SU-DHL-6 (cell line): Measurements from ENCODE around the gene BUD13.

Experiments used
- EZH2phosphoT487 ChIP-seq: fragments of 200-600 bp; sonication (generic), shearing (Covaris generic); conservative IDR thresholded peaks from 2 replicates; pipeline ENCODE4 v1.6.1; 2018; ENCODE audit warnings: mild to moderate bottlenecking, antibody characterized with exemption, low read length, moderate library complexity, mixed read lengths
- TF ChIP-seq, protein P1 (sequence below): fragments of 200-600 bp; sonication (generic); IDR thresholded peaks from one replicate; pipeline ENCODE4 v1.5.1; 2017; ENCODE audit warnings: antibody characterized with exemption, mild to moderate bottlenecking, low read length, moderate library complexity; ENCODE audit not compliant: insufficient read depth, poor library complexity, severe bottlenecking

DNA sequence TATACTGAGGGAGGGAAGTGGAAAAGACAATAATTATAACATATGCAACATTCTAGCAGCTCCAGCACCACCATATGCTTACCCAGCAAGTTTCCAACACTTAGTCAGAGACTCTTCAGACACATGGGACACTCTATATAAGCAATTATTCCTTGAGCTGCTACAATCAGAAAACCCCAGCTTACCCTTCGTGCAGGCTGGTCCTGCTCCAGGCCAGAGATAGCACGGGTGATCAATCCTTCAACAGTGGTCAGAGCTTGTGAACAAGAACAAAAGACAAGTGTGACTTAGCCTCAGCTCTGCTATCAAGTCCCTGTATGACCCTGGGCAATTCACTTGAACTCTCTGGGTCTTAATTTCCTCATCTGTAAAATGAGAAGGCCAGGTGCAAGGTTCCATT, 13.5 kb upstream of the BUD13 start:
- TF ChIP-seq, protein P1, sequence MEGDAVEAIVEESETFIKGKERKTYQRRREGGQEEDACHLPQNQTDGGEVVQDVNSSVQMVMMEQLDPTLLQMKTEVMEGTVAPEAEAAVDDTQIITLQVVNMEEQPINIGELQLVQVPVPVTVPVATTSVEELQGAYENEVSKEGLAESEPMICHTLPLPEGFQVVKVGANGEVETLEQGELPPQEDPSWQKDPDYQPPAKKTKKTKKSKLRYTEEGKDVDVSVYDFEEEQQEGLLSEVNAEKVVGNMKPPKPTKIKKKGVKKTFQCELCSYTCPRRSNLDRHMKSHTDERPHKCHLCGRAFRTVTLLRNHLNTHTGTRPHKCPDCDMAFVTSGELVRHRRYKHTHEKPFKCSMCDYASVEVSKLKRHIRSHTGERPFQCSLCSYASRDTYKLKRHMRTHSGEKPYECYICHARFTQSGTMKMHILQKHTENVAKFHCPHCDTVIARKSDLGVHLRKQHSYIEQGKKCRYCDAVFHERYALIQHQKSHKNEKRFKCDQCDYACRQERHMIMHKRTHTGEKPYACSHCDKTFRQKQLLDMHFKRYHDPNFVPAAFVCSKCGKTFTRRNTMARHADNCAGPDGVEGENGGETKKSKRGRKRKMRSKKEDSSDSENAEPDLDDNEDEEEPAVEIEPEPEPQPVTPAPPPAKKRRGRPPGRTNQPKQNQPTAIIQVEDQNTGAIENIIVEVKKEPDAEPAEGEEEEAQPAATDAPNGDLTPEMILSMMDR = no peak
- TF ChIP-seq EZH2phosphoT487 = no peak
